ENCODE data around the gene KPNB1.

DNA sequence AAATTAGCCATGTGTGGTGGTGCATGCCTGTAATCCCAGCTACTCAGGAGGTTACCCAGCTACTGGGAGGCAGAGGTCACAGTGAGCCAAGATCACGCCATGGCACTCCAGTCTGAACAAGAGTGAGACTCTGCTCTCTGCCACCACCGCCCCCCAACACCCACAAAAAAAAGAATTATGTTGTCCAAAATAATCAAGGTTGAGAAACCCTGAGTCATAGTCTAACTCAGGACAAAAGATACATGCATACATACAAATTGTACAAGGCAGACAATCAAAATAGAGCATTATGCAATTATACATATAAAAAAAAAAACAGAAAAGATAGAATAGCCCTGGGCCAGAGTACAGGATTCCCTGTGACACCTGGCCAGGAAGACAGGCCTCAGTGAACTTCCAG lies 6.6 kb upstream of the KPNB1 start:
- TF ChIP-seq, protein P1, sequence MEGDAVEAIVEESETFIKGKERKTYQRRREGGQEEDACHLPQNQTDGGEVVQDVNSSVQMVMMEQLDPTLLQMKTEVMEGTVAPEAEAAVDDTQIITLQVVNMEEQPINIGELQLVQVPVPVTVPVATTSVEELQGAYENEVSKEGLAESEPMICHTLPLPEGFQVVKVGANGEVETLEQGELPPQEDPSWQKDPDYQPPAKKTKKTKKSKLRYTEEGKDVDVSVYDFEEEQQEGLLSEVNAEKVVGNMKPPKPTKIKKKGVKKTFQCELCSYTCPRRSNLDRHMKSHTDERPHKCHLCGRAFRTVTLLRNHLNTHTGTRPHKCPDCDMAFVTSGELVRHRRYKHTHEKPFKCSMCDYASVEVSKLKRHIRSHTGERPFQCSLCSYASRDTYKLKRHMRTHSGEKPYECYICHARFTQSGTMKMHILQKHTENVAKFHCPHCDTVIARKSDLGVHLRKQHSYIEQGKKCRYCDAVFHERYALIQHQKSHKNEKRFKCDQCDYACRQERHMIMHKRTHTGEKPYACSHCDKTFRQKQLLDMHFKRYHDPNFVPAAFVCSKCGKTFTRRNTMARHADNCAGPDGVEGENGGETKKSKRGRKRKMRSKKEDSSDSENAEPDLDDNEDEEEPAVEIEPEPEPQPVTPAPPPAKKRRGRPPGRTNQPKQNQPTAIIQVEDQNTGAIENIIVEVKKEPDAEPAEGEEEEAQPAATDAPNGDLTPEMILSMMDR (IDR thresholded peaks at IDR 0.05; ENCODE audit: insufficient read depth, low read depth, low read length), result no peak
- TF ChIP-seq EZH2 (IDR thresholded peaks at IDR 0.05; ENCODE audit: insufficient read depth, low read length), result no peak
